GM19238 (cell line): ENCODE results near the gene NLK.
"Not testable (repeated sequence)": the region's sequence is repeated elsewhere in the genome, so short reads cannot be mapped to it uniquely, and the experiment has no call there.

Experiments
- DNase-seq: peaks from one replicate; pipeline ENCODE4 v3.0.0; 2011; ENCODE audit warnings: low spot score; ENCODE audit not compliant: insufficient read length

Gene NLK

DNA sequence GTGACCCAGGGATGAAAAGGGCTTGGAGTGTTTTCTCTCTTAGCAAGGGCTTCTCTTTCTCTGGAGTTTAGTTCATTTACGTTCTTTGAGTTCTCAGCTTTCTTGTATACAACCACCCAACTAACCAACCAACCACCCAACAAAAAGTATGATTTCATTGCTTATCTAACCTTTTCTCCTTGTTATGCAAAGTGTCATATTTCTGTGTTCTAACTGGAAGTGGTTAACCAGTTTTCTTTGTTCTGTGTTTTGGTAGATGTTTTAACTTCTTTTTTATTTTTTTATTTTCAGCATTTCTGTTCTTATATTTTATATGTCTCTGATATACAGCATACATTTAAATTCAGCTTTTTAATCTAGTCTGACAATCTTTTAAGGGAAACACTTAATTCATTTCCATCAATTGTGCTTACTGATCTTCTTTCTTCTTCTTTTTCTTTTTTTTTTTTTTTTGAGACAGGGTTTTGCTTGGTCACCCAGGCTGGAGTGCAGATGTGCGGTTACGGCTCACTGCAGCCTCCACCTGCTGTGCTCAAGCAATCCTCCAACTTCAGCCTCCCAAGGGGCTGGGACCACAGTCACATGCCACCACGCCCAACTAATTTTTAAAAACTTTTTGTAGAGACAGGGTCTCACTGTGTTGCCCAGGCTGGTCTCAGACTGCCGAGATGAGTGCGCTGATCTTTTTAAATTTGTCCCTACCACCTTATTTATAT, 29.6 kb downstream of the NLK start:
- no peak for DNase-seq

DNA sequence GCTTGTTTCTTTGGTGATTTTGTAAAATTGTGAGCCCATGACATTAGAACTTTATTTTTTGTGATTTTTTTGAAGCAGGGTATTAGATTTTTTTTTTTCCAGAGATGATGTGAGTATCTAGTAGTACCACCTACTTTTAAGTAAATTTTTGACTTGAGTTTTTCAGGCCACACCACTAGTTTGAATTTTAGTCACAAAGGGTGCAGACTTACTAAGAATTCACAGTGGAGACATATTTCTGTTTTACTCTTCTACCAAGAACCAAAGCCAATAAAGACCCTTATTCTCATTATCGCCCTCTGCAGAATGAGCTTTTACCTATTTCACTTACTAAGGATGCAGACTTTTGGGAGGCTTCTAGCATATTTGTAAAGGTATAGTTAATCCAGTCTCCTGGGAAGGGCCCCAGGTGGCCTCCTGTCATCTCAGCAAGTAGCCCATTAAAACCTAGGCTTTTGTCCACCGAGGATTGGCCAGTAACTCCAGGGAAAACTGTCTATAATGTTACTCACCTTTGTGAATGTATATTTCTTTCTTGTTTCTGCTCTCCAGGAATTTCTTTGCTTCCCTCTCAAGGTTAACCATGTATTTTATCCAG, 30.6 kb downstream of the NLK start:
- no peak for DNase-seq

DNA sequence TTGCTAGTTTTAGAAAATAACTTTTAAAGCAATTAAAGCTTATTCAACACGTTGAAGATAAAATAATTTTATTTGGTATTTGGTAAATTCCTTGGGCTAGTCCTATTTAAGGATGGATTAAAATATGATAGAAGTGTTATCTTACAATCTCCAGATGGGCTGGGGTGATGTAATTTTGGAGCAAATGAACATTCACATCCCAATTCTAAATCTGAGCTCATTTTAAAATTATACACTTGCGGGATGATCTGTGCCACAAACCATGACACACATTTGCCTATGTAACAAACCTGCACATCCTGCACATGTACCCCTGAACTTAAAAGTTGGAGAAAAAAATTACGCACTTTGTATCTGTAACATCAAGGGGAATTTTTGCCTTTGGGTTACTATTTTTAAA, 31.5 kb downstream of the NLK start:
- DNase-seq: no peak

DNA sequence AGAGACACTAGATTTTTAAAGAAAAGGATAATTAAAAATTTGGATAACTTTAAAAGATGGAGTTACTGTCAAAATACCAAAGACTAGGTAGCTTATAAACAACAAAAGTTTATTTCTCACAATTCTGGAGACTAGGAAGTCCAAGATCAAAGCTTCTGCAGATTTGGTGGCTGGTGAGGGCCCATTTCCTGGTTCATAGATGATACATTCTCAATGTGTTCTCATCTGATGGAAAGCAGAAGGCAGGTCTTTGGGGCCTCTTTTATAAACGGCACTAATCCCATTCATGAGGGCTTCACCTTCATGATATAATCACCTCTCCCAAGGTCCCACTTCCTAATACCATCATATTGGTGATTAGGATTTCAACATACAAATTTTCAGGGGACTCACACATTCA, 33.7 kb downstream of the NLK start:
- no peak for DNase-seq

DNA sequence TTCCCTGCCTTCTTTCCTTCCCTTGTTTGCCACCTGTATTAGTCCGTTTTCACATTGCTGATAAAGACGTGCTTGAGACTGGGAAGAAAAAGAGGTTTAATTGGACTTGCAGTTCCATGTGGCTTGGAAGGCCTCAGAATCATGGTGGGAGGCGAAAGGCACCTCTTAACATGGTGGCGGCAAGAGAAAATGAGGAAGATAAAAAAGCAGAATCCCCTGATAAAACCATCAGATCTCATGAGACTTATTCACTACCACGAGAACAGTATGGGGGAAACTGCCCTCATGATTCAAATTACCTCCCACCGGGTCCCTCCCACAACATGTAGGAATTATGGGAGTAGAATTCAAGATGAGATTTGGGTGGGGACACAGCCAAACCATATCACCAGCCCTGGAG, 34.7 kb downstream of the NLK start:
- not testable (repeated sequence) for DNase-seq

DNA sequence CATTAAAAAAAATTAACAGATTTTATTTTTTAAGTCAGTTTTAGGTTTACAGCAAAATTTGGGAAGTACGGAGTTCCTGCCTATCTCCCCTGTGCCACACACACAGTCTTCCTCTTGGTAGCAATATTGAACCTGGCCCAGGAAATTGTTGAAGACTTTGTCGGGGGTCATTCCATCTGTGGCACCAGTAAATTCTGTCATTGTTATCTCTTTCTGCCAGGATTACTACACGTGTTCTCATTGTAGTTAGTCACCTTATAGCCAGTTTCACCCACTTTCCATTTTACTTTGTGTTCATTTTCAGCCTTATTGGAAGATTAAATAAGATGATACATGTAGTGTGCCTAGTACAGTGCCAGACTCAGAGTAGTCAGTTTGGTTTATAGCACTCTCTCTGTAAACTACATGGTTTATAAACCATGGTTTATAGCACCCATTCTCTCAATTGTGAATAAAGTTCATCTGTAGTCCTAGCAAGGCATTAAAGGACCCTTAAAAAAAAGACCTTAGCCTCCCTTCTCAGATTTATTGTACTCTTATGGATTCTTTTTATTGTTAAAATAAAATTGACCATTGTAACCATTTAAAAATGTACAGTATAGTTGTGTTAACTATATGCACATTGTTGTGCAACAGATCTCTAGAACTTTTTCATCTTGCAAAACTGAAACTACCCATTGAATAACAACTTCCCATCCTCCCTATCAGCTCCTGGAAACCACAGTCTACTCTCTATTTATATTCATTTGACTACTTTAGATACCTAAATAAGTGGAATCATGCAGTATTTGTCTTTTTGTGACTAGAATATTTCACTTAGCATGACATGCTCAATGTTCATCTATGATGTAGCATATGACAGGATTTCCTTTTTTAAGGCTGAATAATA, 36.1 kb downstream of the NLK start:
- no peak for DNase-seq

DNA sequence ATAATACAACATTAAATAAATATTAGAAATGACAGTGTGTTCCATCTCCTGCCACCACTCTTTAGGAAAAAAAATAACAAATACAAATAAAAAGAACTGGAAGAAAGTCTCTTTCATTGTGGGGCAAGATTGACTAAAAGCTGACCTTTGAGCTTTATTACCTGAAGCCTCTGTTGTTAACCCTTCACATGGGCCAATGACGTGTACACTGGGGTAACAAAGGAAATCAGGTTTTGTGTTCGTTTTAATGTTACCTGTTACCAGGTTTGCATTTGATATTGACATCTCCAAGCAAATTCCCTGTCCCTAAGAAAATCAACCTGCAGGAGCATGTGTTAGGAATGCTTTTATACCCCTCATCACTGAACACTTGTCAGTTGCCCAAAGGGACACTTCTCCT, 39.0 kb downstream of the NLK start:
- no peak for DNase-seq

DNA sequence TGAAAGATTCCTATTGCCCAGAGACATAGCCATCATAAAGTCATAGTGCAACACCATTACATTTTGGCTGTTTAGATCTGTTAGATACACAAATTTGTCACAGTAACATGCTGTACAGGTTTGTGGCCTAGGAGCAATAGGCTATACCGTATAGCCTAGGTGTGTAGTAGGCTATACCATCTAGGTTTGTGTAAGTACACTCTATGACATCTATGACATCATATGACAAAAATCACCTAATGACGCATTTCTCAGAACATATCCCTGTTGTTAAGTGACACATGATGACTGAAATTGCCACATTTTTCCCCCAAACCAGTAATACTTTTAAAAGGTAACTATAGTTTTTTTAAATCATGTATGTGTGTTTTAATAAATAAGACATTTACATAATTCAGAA, 43.3 kb downstream of the NLK start:
- DNase-seq: no peak

DNA sequence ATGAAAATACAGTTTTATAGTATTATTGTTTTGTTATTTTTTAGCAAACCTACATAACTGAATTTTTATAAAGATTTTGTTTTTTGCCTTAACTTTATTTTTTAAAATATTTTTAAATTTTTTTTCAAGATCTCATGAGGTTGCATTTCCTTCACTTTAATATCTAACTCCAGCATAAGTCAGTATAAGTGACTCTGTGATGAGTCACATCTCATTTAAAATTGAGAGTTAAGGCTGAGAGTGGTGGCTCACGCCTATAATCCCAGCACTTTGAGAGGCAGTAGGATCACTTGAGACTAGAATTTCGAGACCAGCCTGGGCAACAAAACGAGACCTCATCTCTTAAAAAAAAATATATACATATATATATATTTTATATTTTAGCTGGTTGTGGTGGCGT, 44.0 kb downstream of the NLK start:
- DNase-seq: no peak

DNA sequence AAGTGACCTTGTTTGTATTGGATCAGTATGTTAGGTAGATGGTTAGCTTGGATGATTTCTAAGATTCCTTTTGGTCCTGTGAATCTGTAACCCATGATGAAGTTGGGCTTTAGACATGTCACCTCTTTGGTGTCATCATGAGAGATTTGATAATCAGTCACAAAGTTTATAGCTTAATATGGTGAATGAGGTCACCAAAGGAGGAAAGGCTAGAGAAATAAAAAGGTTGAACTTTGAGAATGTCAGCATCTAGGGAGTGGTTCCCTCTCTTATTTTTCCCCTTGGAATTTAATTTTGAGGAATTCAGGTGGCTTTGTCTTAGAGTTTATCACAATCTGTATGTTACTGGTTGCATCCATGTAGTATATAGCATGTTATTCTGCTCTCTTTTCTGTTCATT, 45.3 kb downstream of the NLK start:
- no peak for DNase-seq

DNA sequence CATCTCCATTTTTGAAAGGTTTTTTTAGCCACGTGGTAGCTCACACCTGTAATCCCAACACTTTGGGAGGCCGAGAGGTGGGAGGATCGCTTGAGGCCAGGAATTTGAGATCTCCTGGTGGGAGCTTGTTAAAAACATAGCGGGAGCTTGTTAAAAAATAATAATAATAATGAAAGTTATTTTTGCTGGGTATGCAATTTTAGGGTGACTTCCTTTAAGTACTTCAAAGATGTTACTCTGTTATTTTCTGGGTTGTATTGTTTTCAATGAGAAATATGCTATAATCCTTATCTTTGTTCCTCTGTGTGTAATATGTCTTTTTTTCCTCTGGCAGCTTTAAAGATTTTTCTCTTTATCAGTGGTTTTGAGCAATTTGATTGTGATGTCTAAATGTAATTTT, 48.1 kb downstream of the NLK start:
- no peak for DNase-seq

DNA sequence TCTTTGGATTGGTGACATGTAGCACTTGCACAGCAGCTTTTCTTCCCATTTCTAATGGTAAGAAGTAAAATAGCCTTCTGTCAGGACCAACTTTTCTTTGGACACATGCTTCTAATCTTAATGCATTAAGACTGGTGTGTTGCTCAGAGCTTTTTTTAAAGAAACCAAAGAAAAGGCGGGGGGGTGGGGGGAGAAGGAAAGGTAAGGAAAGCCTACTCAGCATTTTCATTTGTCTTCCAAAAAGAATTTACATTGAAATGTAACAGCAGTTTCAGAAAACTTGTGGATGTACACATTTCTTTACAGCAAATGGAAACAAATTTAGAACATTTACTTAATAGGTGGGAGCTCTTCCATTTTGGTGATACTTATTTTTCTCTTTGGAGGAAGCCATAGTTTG, 49.6 kb downstream of the NLK start:
- no peak for DNase-seq

DNA sequence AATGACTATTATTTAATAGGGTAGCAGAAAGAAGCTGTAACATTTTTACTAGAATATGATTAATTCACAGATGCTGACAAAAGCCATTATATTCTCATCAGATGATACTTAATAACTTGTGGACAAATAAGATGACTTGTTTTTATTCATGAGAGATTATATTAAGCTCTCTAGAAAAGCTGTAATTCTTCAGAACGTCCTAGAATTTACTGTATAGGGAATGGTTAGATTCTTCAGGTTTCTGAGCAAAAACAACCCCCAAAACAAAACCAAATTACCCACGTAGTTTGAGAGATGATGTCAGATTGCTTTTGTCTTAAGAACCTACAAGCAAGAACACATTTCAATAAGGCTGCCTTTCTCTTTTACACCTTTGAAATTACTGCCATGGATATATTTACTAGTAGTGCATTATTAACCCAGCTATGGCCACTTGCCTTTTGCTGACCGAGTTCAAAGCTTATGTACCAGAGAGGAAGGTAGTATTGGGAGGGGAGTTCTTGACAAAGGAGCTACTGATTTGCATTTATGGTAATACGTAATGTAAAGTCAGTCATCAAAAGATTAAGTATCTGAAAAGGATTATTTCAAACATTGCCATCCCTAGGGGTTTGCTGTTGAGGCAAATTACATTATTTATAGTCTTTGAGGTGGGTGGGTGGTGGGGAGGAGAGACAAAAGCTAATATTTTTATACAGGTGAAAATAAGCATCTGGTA, 51.7 kb downstream of the NLK start:
- DNase-seq: no peak

DNA sequence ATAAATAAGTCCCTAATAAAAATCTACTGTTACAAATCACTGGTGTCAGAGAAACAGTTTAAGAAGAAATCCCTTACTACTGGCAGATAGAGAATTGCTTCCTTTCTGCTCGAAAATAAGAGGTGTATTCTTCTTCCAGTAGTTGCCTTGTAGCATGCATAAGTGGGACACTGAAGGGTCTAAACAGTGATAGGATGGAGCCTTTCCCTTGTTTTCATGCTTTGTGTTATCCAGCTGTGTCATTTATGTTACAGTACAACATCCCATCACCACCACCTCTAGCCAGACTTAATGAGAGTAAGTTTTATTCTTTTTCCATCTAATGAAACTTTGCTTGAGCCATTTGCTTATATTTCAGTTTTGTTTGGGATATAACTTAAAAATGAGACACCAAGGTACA, 54.3 kb downstream of the NLK start:
- no peak for DNase-seq

DNA sequence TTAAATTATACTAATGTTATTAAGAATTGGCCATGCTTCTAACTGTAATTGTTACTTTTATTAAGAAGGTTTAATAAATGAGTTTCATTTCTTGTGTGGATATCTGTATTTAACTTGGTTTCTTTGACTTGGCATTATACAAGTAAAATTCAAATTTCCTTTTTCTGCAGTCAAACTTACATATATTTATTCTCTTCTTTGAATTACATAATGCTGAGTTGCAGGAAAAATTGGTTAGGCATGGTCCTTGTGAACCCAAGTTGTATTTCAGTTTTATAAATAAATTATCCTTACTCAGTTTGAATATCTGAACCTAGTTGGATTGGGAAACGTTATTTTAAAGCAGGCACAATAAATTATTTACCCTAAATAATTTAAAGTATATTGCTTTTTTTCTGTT, 54.8 kb downstream of the NLK start:
- DNase-seq: no peak

DNA sequence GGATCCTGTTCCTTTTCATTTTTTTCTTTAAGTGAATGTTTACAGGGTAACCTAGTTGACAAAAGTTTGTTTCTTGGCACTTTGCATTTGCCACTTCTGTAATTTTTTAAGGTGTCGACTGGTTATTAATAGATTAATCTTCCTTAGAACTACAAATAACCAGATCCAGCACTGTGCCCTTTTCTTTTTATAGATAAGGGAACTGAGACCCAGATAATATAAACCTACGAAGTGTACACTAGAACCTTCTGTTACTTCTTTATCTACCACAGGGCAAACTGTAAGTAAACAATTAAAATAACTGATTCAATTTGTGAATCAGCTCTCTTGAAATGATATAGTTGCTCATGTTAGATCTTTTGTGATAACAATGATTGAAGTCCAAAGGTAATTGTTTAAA, 55.4 kb downstream of the NLK start:
- DNase-seq: no peak

DNA sequence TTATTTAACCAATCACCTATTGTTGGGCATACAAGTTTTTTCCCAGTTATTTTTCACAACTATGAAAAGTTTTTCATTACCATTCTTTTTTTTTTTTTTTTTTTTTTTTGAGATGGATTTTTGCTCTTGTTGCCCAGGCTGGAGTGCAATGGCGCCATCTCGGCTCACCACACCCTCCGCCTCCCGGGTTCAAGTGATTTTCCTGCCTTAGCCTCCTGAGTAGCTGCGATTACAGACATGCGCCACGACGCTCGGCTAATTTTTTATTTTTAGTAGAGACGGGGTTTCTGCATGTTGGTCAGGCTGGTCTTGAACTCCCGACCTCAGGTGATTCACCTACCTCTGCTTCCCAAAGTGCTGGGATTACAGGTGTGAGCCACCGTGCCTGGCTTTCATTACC, 56.1 kb downstream of the NLK start:
- DNase-seq: not testable (repeated sequence)

DNA sequence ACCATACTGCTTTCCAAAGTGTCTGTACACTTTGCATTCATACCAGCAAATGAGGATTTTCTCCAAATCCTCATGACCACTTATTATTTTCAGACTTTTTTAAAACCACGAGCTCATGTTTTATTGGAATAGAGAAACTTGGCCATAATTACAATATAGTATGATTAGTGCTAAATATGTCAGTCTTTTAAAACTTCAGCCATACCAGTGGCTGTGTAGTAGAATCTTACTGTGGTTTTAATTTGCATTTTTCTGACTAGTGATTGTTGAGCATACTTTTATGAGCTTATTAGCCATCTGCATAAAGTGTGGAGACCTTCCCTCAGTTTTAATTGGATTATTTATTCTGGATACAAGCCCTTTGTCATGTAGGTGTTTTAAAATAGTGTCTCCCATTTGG, 57.8 kb downstream of the NLK start:
- DNase-seq: no peak

DNA sequence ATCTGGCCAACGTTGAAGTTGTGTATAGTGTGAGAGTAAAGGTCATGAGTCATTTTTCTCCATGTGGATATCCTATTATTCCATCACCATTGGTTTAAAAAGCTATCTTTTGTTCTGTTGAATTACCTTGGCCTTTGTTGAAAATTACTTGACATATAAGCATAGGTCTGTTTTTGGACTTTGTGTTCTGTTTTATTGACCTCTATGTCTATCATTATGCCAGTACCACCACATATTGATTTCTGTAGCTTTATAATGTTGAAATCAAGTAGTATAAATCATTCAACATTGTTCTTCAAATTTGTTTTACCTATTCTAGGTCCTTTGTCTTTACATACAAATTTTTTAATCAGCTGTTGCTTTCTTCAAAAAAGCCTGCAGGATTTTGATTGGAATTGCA, 58.5 kb downstream of the NLK start:
- DNase-seq: no peak

DNA sequence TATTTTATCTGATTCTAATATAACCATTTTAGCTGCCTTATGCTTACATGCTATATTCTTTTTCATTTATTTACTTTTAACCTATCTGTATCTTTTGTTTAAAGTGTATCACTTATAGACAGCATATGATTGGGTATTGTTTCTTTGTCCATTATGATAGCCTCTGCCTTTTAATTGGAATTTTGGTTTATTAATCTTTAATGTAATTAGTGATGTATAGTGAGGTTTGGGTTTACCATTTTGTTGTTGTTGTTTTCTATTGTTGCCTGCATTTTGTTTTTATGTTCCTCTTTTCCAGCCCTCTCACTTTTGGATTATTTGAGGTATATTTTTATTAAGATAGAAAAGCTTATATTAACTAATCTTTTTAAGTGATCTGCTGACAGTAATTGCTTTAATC, 59.4 kb downstream of the NLK start:
- no peak for DNase-seq

DNA sequence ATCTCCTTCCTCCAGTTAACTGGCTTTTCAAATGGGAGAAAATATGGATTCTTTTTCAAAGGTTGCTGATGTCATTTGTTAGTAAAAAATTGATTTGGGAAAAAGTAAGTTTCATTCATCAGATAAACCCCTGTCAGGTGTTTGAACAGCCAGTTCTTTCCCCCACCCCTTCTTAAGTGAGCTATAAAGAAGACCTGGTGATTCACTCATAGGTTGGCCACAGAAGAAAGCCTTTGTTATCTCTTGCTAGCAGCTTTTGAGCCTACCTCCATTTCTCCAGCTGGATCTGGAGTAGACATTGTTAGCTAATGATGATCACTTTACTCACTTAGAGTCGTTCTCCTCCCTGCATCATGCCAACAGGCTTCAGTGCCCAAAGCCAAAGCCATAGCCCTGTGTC, 63.0 kb downstream of the NLK start:
- DNase-seq: no peak

DNA sequence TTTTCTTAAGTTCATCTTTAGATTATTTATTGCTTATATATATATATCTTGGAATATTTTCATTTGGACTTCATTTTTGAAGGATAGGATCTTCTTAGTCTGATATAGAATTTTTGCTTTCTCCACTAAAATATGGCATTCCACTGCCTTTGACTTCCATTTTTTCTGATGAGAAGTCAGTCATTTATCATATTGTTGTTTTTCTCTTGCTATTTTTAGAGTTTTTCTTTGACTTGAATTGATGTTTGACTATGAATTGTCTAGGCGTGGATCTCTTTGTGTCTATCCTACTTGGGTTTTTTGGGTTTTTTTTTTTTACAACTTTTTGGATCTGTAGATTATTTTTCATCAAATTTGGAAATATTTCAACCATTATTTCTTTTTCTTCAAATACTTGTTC, 67.7 kb downstream of the NLK start:
- DNase-seq: no peak
